ENCODE measurements around the gene PCYOX1L.

Gene PCYOX1L

GRCh38 chr5:149413477-149414210 lies 55.8 kb downstream of the PCYOX1L start:
- Histone ChIP-seq H3K4me3 (ENCODE audit: low read length) (no peak overlapping the region), H3K4me1 (ENCODE audit: control insufficient read depth, insufficient read depth, low read length) (no peaks in the 10 kb centered on the region), H3K9me3 (ENCODE audit: control insufficient read depth, low read length) (no peaks in the 10 kb centered on the region), H3K36me3 (ENCODE audit: control insufficient read depth, insufficient read depth, low read length) (no peaks in the 10 kb centered on the region), H3K27me3 (ENCODE audit: control insufficient read depth, insufficient read depth, low read length) (no peaks in the 10 kb centered on the region), H3K9ac (ENCODE audit: low read length) (no peak overlapping the region)

- Histone ChIP-seq H3K9me3 (ENCODE audit: control insufficient read depth, low read length) (no peaks in the 10 kb centered on the region), H3K9ac (ENCODE audit: low read length) (no peak overlapping the region), H3K27me3 (ENCODE audit: control insufficient read depth, insufficient read depth, low read length) (no peaks in the 10 kb centered on the region), H3K4me1 (ENCODE audit: control insufficient read depth, insufficient read depth, low read length) (no peaks in the 10 kb centered on the region), H3K36me3 (ENCODE audit: control insufficient read depth, insufficient read depth, low read length) (no peaks in the 10 kb centered on the region), H3K4me3 (ENCODE audit: low read length) (no peak overlapping the region)
These were observed 56.7 kb downstream of the PCYOX1L start for GRCh38 chr5:149414405-149415065.

- no peaks in the 10 kb centered on the region for H3K9me3 ChIP-seq (ENCODE audit: control insufficient read depth, low read length)
- no peaks in the 10 kb centered on the region for H3K4me1 ChIP-seq (ENCODE audit: control insufficient read depth, insufficient read depth, low read length)
- H3K27me3 ChIP-seq (ENCODE audit: control insufficient read depth, insufficient read depth, low read length), result no peaks in the 10 kb centered on the region
- no peaks in the 10 kb centered on the region for H3K36me3 ChIP-seq (ENCODE audit: control insufficient read depth, insufficient read depth, low read length)
- H3K4me3 ChIP-seq (ENCODE audit: low read length), result no peak overlapping the region
- no peak overlapping the region for H3K9ac ChIP-seq (ENCODE audit: low read length)
These were observed 57.5 kb downstream of the PCYOX1L start for GRCh38 chr5:149415066-149415967.

GRCh38 chr5:149416987-149417710 lies 59.3 kb downstream of the PCYOX1L start:
- H3K36me3 ChIP-seq (ENCODE audit: control insufficient read depth, insufficient read depth, low read length), result no peaks in the 10 kb centered on the region
- H3K4me3 ChIP-seq (ENCODE audit: low read length), result no peak overlapping the region
- H3K27me3 ChIP-seq (ENCODE audit: control insufficient read depth, insufficient read depth, low read length), result no peaks in the 10 kb centered on the region
- H3K4me1 ChIP-seq (ENCODE audit: control insufficient read depth, insufficient read depth, low read length), result no peaks in the 10 kb centered on the region
- H3K9me3 ChIP-seq (ENCODE audit: control insufficient read depth, low read length), result no peaks in the 10 kb centered on the region
- H3K9ac ChIP-seq (ENCODE audit: low read length), result no peak overlapping the region

GRCh38 chr5:149417711-149418368 lies 60.0 kb downstream of the PCYOX1L start:
- Histone ChIP-seq H3K9ac (ENCODE audit: low read length) (no peak overlapping the region), H3K36me3 (ENCODE audit: control insufficient read depth, insufficient read depth, low read length) (no peaks in the 10 kb centered on the region), H3K4me3 (ENCODE audit: low read length) (no peak overlapping the region), H3K9me3 (ENCODE audit: control insufficient read depth, low read length) (no peaks in the 10 kb centered on the region), H3K27me3 (ENCODE audit: control insufficient read depth, insufficient read depth, low read length) (no peaks in the 10 kb centered on the region), H3K4me1 (ENCODE audit: control insufficient read depth, insufficient read depth, low read length) (no peaks in the 10 kb centered on the region)

- peaks cover 7% of the 10 kb centered on the region for H3K4me1 ChIP-seq (ENCODE audit: control insufficient read depth, insufficient read depth, low read length)
- H3K9me3 ChIP-seq (ENCODE audit: control insufficient read depth, low read length), result no peaks in the 10 kb centered on the region
- H3K9ac ChIP-seq (ENCODE audit: low read length), result no peak overlapping the region
- H3K4me3 ChIP-seq (ENCODE audit: low read length), result no peak overlapping the region
- no peaks in the 10 kb centered on the region for H3K36me3 ChIP-seq (ENCODE audit: control insufficient read depth, insufficient read depth, low read length)
- H3K27me3 ChIP-seq (ENCODE audit: control insufficient read depth, insufficient read depth, low read length), result no peaks in the 10 kb centered on the region
These were observed 61.2 kb downstream of the PCYOX1L start for GRCh38 chr5:149418910-149419531.

All from mucosa of stomach (tissue), 1 donor.